Fibroblast of lung (primary cell): ENCODE measurements around the gene RND3. TPM values are rescaled to one million over a fixed set of nuclear protein-coding genes. Genes with fewer than 3 reads are reported as not detected.

Experiments used
- DNase-seq, 2 donors: peaks; one replicate each; pipeline versions ENCODE4 v3.0.0 to v3.0.0-alpha.2; 2010; ENCODE audit warnings: low read depth in 2 of 2
- H2AFZ ChIP-seq: 2 replicates; pipeline ENCODE4 v1.5.1; 2012; ENCODE audit warnings: low read length, control low read depth, inconsistent platforms
- H3K27ac ChIP-seq: 2 replicates; pipeline ENCODE4 v1.5.1; 2011; ENCODE audit warnings: low read length, control low read depth; ENCODE audit not compliant: insufficient read depth
- H3K27me3 ChIP-seq: 2 replicates; pipeline ENCODE4 v1.5.1; 2011; ENCODE audit warnings: mild to moderate bottlenecking, low read length; ENCODE audit not compliant: control insufficient read depth, insufficient read depth
- H3K36me3 ChIP-seq: 2 replicates; pipeline ENCODE4 v1.5.1; 2011; ENCODE audit warnings: low read length; ENCODE audit not compliant: control insufficient read depth, insufficient read depth
- H3K4me1 ChIP-seq: 2 replicates; pipeline ENCODE4 v1.5.1; 2011; ENCODE audit warnings: low read length; ENCODE audit not compliant: control insufficient read depth, insufficient read depth; ENCODE audit errors: extremely low read depth
- H3K4me2 ChIP-seq: 2 replicates; pipeline ENCODE4 v1.5.1; 2011; ENCODE audit warnings: low read length, control low read depth; ENCODE audit not compliant: insufficient read depth; ENCODE audit errors: extremely low read depth
- H3K4me3 ChIP-seq, 4 experiments: fragments of 200-600 bp in 1 of 4; sonication (generic) in 1 of 4; replicated peaks in 1 of 4; 2 replicates each; pipeline ENCODE4 v1.5.1; 2011 to 2016; ENCODE audit warnings: low read length in 4 of 4, low read depth in 3 of 4, mild to moderate bottlenecking in 3 of 4, control low read depth in 2 of 4, inconsistent platforms in 1 of 4, mixed read lengths in 1 of 4; ENCODE audit not compliant: insufficient read depth in 1 of 4; ENCODE audit errors: control extremely low read depth in 1 of 4
- H3K79me2 ChIP-seq: 2 replicates; pipeline ENCODE4 v1.5.1; 2012; ENCODE audit warnings: mild to moderate bottlenecking, low read length, inconsistent platforms; ENCODE audit not compliant: control insufficient read depth, insufficient read depth
- H3K9ac ChIP-seq: 2 replicates; pipeline ENCODE4 v1.5.1; 2011; ENCODE audit warnings: mild to moderate bottlenecking, low read length, control low read depth; ENCODE audit not compliant: insufficient read depth
- H3K9me3 ChIP-seq: 2 replicates; pipeline ENCODE4 v1.5.1; 2012; ENCODE audit warnings: low read depth, low read length; ENCODE audit not compliant: control insufficient read depth, insufficient read depth
- H4K20me1 ChIP-seq: 2 replicates; pipeline ENCODE4 v1.5.1; 2011; ENCODE audit warnings: low read length; ENCODE audit not compliant: control insufficient read depth, insufficient read depth; ENCODE audit errors: extremely low read depth
- EZH2 ChIP-seq: IDR thresholded peaks from 2 replicates; pipeline ENCODE4 v1.5.1; 2012; ENCODE audit warnings: low read length, control low read depth, mild to moderate bottlenecking; ENCODE audit errors: missing control alignments
- polyA plus RNA-seq, 2 donors: library from polyadenylated mRNA; depleted of rRNA in 1 of 2; stranded (reverse) in 1 of 2; unstranded in 1 of 2; fragments of >200 nt; gene quantifications; 2 replicates each; pipeline ENCODE4 v1.2.1, GENCODE V29; 2011 to 2012; ENCODE audit warnings: missing spikeins in 1 of 2
- total RNA-seq: library from RNA; depleted of rRNA; stranded (reverse); fragments of >200 nt; gene quantifications from 2 replicates; pipeline ENCODE4 v1.2.1, GENCODE V29; 2014
- TF ChIP-seq, protein P1 (sequence below), 2 donors: IDR thresholded peaks in 1 of 2; conservative IDR thresholded peaks in 1 of 2; 1 replicate in 1 of 2; 2 replicates in 1 of 2; pipeline ENCODE4 v1.5.1; 2011 to 2012; ENCODE audit warnings: low read length in 2 of 2, control low read depth in 1 of 2, inconsistent platforms in 1 of 2, low read depth in 1 of 2, mild to moderate bottlenecking in 1 of 2

RND3 gene
- total and polyA plus RNA-seq, 2 donors (not counting 1 experiment from before 2014, with no cell fraction given): 363 to 1,405 TPM

DNA sequence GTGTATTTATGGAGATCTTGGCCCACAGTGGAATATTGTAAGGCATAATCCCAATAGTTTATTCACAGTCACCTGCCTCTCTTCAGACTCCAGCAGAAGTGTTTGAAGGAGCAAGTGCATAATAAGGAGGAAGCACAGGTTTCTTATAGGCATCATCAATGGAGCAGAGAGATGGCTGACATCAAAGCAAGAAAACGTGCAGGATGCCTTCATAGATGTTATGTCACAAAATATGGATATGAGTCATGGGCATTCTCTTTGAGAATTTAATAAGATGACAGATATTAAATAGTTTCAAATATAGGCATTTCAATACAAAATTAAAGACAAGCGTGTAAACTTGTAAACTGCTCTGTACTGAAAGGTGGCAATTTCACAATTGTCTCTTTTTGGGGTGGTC lies 4.0 kb upstream of the RND3 start:
- H2AFZ ChIP-seq: no peak overlapping the region
- H3K4me1 ChIP-seq: peaks cover 11% of the 10 kb centered on the region
- H3K9me3 ChIP-seq: no peaks in the 10 kb centered on the region
- no peak overlapping the region for H3K4me3 ChIP-seq
- no peak overlapping the region for H3K9ac ChIP-seq
- no peak overlapping the region for H3K4me2 ChIP-seq
- DNase-seq: no peak
- H3K36me3 ChIP-seq: peaks cover 2% of the 10 kb centered on the region
- peaks cover 18% of the 10 kb centered on the region for H3K79me2 ChIP-seq
- H3K27ac ChIP-seq: no peak overlapping the region
- no peaks in the 10 kb centered on the region for H4K20me1 ChIP-seq
- TF ChIP-seq EZH2: no peak
- H3K27me3 ChIP-seq: no peaks in the 10 kb centered on the region

DNA sequence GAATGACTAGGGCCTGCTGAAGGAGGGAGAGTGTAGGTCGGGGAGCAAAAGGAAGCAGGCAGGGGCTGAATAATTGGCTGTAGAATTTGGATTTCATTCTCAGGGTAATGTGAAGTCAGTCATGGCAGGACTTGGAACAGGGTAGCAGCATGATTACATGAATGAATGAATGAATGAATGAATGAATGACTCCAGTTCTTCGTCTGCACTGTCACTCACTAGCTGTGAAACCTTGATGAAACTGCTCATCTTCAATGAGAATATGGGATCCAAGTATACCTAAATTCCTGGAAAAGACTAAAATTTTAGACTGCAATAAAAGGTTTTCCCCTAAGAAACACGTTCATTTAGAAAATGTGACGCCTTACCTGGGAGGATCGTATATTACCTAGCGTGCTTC lies 3.0 kb upstream of the RND3 start:
- H3K4me2 ChIP-seq: no peak overlapping the region
- no peaks in the 10 kb centered on the region for H3K9me3 ChIP-seq
- no peak for DNase-seq
- H2AFZ ChIP-seq: no peak overlapping the region
- H3K79me2 ChIP-seq: peaks cover 27% of the 10 kb centered on the region
- no peak overlapping the region for H3K9ac ChIP-seq
- no peaks in the 10 kb centered on the region for H3K27me3 ChIP-seq
- TF ChIP-seq, protein P1, sequence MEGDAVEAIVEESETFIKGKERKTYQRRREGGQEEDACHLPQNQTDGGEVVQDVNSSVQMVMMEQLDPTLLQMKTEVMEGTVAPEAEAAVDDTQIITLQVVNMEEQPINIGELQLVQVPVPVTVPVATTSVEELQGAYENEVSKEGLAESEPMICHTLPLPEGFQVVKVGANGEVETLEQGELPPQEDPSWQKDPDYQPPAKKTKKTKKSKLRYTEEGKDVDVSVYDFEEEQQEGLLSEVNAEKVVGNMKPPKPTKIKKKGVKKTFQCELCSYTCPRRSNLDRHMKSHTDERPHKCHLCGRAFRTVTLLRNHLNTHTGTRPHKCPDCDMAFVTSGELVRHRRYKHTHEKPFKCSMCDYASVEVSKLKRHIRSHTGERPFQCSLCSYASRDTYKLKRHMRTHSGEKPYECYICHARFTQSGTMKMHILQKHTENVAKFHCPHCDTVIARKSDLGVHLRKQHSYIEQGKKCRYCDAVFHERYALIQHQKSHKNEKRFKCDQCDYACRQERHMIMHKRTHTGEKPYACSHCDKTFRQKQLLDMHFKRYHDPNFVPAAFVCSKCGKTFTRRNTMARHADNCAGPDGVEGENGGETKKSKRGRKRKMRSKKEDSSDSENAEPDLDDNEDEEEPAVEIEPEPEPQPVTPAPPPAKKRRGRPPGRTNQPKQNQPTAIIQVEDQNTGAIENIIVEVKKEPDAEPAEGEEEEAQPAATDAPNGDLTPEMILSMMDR (conservative IDR thresholded peaks at IDR 0.05 in 1 of 2, IDR thresholded peaks at IDR 0.05 in 1 of 2; ENCODE audit: low read depth in 1 of 2, low read length in 2 of 2): no peak
- no peak for TF ChIP-seq EZH2
- no peak overlapping the region for H3K4me3 ChIP-seq
- H3K36me3 ChIP-seq: peaks cover 9% of the 10 kb centered on the region
- no peak overlapping the region for H3K27ac ChIP-seq
- H3K4me1 ChIP-seq: peaks cover 9% of the 10 kb centered on the region
- no peaks in the 10 kb centered on the region for H4K20me1 ChIP-seq

DNA sequence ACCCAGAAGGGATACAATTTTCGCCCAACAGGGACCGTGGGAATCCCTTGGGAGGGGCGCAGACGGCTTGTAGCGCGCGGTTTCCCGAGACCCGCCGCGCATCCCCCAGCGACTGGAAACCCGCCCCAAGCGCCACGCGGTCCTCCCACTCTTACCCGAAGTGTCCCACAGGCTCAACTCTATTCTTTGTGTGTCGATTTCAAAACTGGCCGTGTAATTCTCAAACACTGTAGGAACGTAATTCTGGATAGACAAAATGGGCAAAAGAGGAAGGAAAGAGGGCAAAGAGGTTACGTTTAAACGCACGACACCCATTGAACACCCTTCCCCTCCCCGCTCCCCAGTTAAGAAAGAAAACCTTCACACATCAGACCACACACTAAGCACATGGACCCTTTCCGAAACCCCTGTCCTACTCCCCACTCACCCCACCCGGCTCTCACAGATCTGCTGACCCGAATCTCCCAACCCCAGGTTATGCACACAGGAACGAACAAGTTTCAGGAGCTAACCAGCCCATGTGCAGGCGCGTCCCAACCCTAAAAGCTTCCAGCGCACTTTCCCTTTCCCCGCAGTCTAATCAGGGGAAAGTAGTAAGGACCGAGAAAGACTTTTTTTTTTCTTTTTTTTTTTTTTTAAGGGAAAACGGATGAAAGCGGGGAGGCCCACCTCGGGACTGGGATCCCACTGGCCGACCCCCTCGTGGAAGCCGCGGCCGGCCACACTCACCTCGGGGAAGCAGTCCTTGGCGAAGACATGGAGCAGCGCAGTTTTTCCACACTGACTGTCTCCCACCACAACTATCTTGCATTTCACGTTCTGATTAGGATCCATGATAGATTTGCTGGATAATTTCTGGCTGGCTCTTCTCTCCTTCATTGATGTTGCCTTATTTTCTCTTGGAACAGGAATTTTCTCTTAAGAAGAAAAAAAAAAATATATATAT lies 655 bp downstream of the RND3 start:
- H4K20me1 ChIP-seq: no peaks in the 10 kb centered on the region
- peak overlapping the region; percentile 98 for H3K27ac ChIP-seq
- H3K27me3 ChIP-seq: no peaks in the 10 kb centered on the region
- peak; percentile 62 to 65 for DNase-seq
- peak overlapping the region; percentile 96 to 99 (median 97) for H3K4me3 ChIP-seq
- H3K36me3 ChIP-seq: peaks cover 15% of the 10 kb centered on the region
- TF ChIP-seq EZH2: no peak
- TF ChIP-seq, protein P1 (conservative IDR thresholded peaks at IDR 0.05 in 1 of 2, IDR thresholded peaks at IDR 0.05 in 1 of 2; ENCODE audit: low read depth in 1 of 2, low read length in 2 of 2): no peak
- H3K4me1 ChIP-seq: peaks cover 6% of the 10 kb centered on the region
- H3K9me3 ChIP-seq: no peaks in the 10 kb centered on the region
- H3K9ac ChIP-seq: peak overlapping the region; percentile 98
- H2AFZ ChIP-seq: no peak overlapping the region
- H3K4me2 ChIP-seq: no peak overlapping the region
- peaks cover 64% of the 10 kb centered on the region for H3K79me2 ChIP-seq
